Measurements from ENCODE around the gene GLYATL1.

GLYATL1 gene

GRCh38 chr11:58939277-58939676 is at the start of gene GLYATL1:
GLYATL1 (plus strand) TSS chr11:58939488; CDS start chr11:58947088, 7,600 bp downstream.
- no peak for TF ChIP-seq CTCF (conservative IDR thresholded peaks at IDR 0.05)

GRCh38 chr11:58893899-58894298 is 45.4 kb upstream of the GLYATL1 start:
- no peak for TF ChIP-seq CTCF (conservative IDR thresholded peaks at IDR 0.05)
- no peak overlapping the region for H3K27ac ChIP-seq

More at GRCh38 chr11:58939277-58939676, at the start of gene GLYATL1:
- no peak within 1 kb of the TSS for H3K27ac ChIP-seq

- H3K27ac ChIP-seq = no peak overlapping the region
- no peak for TF ChIP-seq CTCF (conservative IDR thresholded peaks at IDR 0.05)
Observed at GRCh38 chr11:58898106-58898505, 41.2 kb upstream of the GLYATL1 start.

GRCh38 chr11:58900479-58901420 is 38.5 kb upstream of the GLYATL1 start:
- no peak for TF ChIP-seq CTCF (conservative IDR thresholded peaks at IDR 0.05)
- H3K27ac ChIP-seq = no peak overlapping the region

- H3K27ac ChIP-seq = no peak overlapping the region
- TF ChIP-seq CTCF (conservative IDR thresholded peaks at IDR 0.05) = no peak
Observed at GRCh38 chr11:58902881-58903280, 36.4 kb upstream of the GLYATL1 start.

- H3K27ac ChIP-seq = peak overlapping the region; percentile 43
- TF ChIP-seq CTCF (conservative IDR thresholded peaks at IDR 0.05) = no peak
Observed at GRCh38 chr11:58905011-58905720, 34.1 kb upstream of the GLYATL1 start.

Measured in VCaP (cell line).